Measurements from ENCODE around the gene IGDCC3.

IGDCC3 gene

DNA sequence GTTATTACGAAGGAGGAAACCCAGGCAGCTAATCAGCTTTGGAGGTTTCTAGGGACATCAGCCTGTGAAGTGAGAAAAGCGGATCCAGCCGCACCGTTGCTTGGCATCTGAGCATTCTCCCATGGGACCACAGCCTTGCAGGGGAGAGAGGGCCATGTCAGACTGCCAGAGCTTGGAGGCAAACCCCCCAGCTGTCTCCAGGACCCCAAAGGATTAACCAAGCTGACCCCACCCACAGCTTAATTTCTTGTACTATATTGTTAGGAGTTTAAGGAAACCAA lies 5.1 kb downstream of the IGDCC3 start:
- H3K4me3 ChIP-seq (replicated peaks; ENCODE audit: insufficient read depth, low read length) = no peak overlapping the region
- TF ChIP-seq, protein P1, sequence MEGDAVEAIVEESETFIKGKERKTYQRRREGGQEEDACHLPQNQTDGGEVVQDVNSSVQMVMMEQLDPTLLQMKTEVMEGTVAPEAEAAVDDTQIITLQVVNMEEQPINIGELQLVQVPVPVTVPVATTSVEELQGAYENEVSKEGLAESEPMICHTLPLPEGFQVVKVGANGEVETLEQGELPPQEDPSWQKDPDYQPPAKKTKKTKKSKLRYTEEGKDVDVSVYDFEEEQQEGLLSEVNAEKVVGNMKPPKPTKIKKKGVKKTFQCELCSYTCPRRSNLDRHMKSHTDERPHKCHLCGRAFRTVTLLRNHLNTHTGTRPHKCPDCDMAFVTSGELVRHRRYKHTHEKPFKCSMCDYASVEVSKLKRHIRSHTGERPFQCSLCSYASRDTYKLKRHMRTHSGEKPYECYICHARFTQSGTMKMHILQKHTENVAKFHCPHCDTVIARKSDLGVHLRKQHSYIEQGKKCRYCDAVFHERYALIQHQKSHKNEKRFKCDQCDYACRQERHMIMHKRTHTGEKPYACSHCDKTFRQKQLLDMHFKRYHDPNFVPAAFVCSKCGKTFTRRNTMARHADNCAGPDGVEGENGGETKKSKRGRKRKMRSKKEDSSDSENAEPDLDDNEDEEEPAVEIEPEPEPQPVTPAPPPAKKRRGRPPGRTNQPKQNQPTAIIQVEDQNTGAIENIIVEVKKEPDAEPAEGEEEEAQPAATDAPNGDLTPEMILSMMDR (IDR thresholded peaks at IDR 0.05; ENCODE audit: insufficient read depth, low read length) = no peak
- TF ChIP-seq POLR2AphosphoS5 (IDR thresholded peaks at IDR 0.05; ENCODE audit: low read depth) (no peak), GABPA (IDR thresholded peaks at IDR 0.05; ENCODE audit: low read depth) (no peak), SPI1 (IDR thresholded peaks at IDR 0.05; ENCODE audit: borderline replicate concordance, low read depth) (no peak), REST (IDR thresholded peaks at IDR 0.05; ENCODE audit: insufficient replicate concordance, low read depth) (no peak)
- H3K27me3 ChIP-seq (ENCODE audit: insufficient read depth, poor library complexity, severe bottlenecking) = peaks cover 43% of the 10 kb centered on the region
- no peak for DNase-seq (ENCODE audit: low read depth in 1 of 2, low spot score in 1 of 2)
- no peak overlapping the region for H3K27ac ChIP-seq (replicated peaks)

DNA sequence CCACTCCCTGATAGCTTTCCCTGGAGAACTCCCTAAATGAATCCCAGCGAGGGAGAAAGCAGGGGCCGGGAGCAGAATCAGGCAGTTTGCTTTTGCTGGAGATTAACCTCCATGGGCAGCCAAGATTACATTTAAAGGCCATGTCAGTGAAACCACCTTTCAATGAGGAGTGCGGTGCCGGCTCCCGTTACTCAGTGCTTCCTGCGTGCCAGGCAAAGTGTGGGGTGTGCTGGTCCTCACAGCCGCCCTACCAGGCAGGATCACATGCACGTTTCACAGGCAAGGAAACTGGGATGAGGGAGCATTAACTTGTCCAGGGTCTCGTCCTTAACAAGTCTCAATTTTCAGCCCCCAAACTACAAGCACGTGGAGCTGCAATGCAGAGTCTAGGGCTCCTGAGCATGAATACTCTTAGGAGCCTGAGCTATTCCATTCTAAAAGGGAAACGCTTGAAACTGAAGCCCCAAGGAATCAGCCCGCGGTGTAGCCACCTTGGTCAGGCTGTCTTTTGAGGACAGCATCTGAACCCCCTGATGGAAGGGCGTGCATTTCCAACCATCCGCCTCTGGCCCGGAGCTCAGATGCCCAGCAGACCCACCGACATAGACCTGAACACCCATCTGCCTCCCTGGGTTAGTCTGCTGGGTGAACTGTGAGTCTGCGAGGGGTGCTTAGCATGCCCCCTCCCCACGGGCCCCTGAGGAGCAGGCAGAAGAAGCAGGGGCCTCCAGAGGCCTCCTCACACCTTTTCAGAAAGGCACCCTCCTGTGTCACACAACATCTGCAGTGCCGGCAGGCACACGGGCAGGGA lies 5.6 kb downstream of the IGDCC3 start:
- DNase-seq (ENCODE audit: low read depth in 1 of 2, low spot score in 1 of 2) = no peak
- H3K4me3 ChIP-seq (replicated peaks; ENCODE audit: insufficient read depth, low read length) = no peak overlapping the region
- peaks cover 41% of the 10 kb centered on the region for H3K27me3 ChIP-seq (ENCODE audit: insufficient read depth, poor library complexity, severe bottlenecking)
- H3K27ac ChIP-seq (replicated peaks) = no peak overlapping the region
- TF ChIP-seq REST (IDR thresholded peaks at IDR 0.05; ENCODE audit: insufficient replicate concordance, low read depth) (no peak), POLR2AphosphoS5 (IDR thresholded peaks at IDR 0.05; ENCODE audit: low read depth) (no peak), GABPA (IDR thresholded peaks at IDR 0.05; ENCODE audit: low read depth) (no peak), SPI1 (IDR thresholded peaks at IDR 0.05; ENCODE audit: borderline replicate concordance, low read depth) (no peak)
- TF ChIP-seq, protein P1 (IDR thresholded peaks at IDR 0.05; ENCODE audit: insufficient read depth, low read length) = no peak

GRCh38 chr15:65370885-65371284 lies 6.9 kb downstream of the IGDCC3 start:
- no peak for TF ChIP-seq GABPA (IDR thresholded peaks at IDR 0.05; ENCODE audit: low read depth)
- no peak for TF ChIP-seq REST (IDR thresholded peaks at IDR 0.05; ENCODE audit: insufficient replicate concordance, low read depth)
- no peak for TF ChIP-seq POLR2AphosphoS5 (IDR thresholded peaks at IDR 0.05; ENCODE audit: low read depth)
- TF ChIP-seq, protein P1 (IDR thresholded peaks at IDR 0.05; ENCODE audit: insufficient read depth, low read length) = no peak
- TF ChIP-seq SPI1 (IDR thresholded peaks at IDR 0.05; ENCODE audit: borderline replicate concordance, low read depth) = no peak
- H3K27ac ChIP-seq (replicated peaks) = no peak overlapping the region
- no peak overlapping the region for H3K4me3 ChIP-seq (replicated peaks; ENCODE audit: insufficient read depth, low read length)
- no peak for DNase-seq (ENCODE audit: low read depth in 1 of 2, low spot score in 1 of 2)
- peaks cover 29% of the 10 kb centered on the region for H3K27me3 ChIP-seq (ENCODE audit: insufficient read depth, poor library complexity, severe bottlenecking)
